ENCODE data around the gene PALM. TPM values are rescaled to one million over a fixed set of nuclear protein-coding genes. Genes with fewer than 3 reads are reported as not detected.

The PALM gene
- total RNA-seq, 1 experiment from 2014 or later, result 4.4 TPM

GRCh38 chr19:796692-797527, 88.2 kb downstream of the PALM start, which contains the start of gene PTBP1:
PTBP1 (plus strand) TSS chr19:797452; CDS start chr19:797498, 46 bp downstream.
- Histone ChIP-seq H3K27me3 (no peaks in the 10 kb centered on the region), H3K9me3 (replicated peaks) (no peaks in the 10 kb centered on the region), H3K27ac (peak within 1 kb of the TSS; percentile 77), H3K4me1 (peaks cover 7% of the 10 kb centered on the region; the same call in 1 of the 2 replicates), H3K36me3 (peaks cover 36% of the 10 kb centered on the region), H3K4me3 (peak within 1 kb of the TSS; percentile 99)
- peak; percentile 100 for DNase-seq

Other genes starting within 250 kb of the PALM start
- gene SHC2, start 247.9 kb upstream of the PALM start, total RNA-seq (2014; rRNA removed; shearing (Covaris generic)), result 0.12 and 0.23 TPM in 2 replicates
- gene MADCAM1, start 212.4 kb upstream of the PALM start, total RNA-seq (2014; rRNA removed; shearing (Covaris generic)), result 0.18 TPM in 1 of 2 replicates, not detected in the other
- 7.3 and 9.6 TPM in 2 replicates for gene TPGS1, start 201.4 kb upstream of the PALM start, total RNA-seq (2014; rRNA removed; shearing (Covaris generic))
- gene CDC34, start 177.2 kb upstream of the PALM start, total RNA-seq (2014; rRNA removed; shearing (Covaris generic)), result 76.2 and 92.3 TPM in 2 replicates
- gene GZMM, start 164.9 kb upstream of the PALM start, total RNA-seq (2014; rRNA removed; shearing (Covaris generic)), result not detected in 2 replicates
- 546 and 582 TPM in 2 replicates for gene BSG, start 136.3 kb upstream of the PALM start, total RNA-seq (2014; rRNA removed; shearing (Covaris generic))
- gene HCN2, start 119.1 kb upstream of the PALM start, total RNA-seq (2014; rRNA removed; shearing (Covaris generic)), result 0.14 and 0.30 TPM in 2 replicates
- gene POLRMT, start 75.4 kb upstream of the PALM start, total RNA-seq (2014; rRNA removed; shearing (Covaris generic)), result 27.0 and 29.6 TPM in 2 replicates
- not detected in 2 replicates for gene FGF22, start 69.1 kb upstream of the PALM start, total RNA-seq (2014; rRNA removed; shearing (Covaris generic))
- 37.6 and 38.8 TPM in 2 replicates for gene RNF126, start 45.7 kb upstream of the PALM start, total RNA-seq (2014; rRNA removed; shearing (Covaris generic))
- 6.5 and 8.0 TPM in 2 replicates for gene FSTL3, start 32.5 kb upstream of the PALM start, total RNA-seq (2014; rRNA removed; shearing (Covaris generic))
- not detected in 2 replicates for gene PRSS57, start 13.5 kb upstream of the PALM start, total RNA-seq (2014; rRNA removed; shearing (Covaris generic))
- 0.18 and 0.41 TPM in 2 replicates for gene MISP, start 42.2 kb downstream of the PALM start, total RNA-seq (2014; rRNA removed; shearing (Covaris generic))
- 232 TPM in 2 replicates for gene PTBP1, start 88.5 kb downstream of the PALM start, total RNA-seq (2014; rRNA removed; shearing (Covaris generic))
- not detected in 2 replicates for gene PLPPR3, start 113.0 kb downstream of the PALM start, total RNA-seq (2014; rRNA removed; shearing (Covaris generic))
- gene AZU1, start 118.9 kb downstream of the PALM start, total RNA-seq (2014; rRNA removed; shearing (Covaris generic)), result not detected in 2 replicates
- not detected in 2 replicates for gene PRTN3, start 132.1 kb downstream of the PALM start, total RNA-seq (2014; rRNA removed; shearing (Covaris generic))
- not detected in 2 replicates for gene ELANE, start 143.4 kb downstream of the PALM start, total RNA-seq (2014; rRNA removed; shearing (Covaris generic))
- gene CFD, start 150.7 kb downstream of the PALM start, total RNA-seq (2014; rRNA removed; shearing (Covaris generic)), result 0.08 and 0.18 TPM in 2 replicates
- 19.6 and 21.3 TPM in 2 replicates for gene MED16, start 184.3 kb downstream of the PALM start, total RNA-seq (2014; rRNA removed; shearing (Covaris generic))
- not detected in 2 replicates for gene RNU6-9, start 184.5 kb downstream of the PALM start, total RNA-seq (2014; rRNA removed; shearing (Covaris generic))
- 18.3 and 19.8 TPM in 2 replicates for gene R3HDM4, start 204.3 kb downstream of the PALM start, total RNA-seq (2014; rRNA removed; shearing (Covaris generic))
- gene KISS1R, start 208.4 kb downstream of the PALM start, total RNA-seq (2014; rRNA removed; shearing (Covaris generic)), result 0.08 TPM in 1 of 2 replicates, not detected in the other
- gene ARID3A, start 217.1 kb downstream of the PALM start, total RNA-seq (2014; rRNA removed; shearing (Covaris generic)), result 28.7 and 34.8 TPM in 2 replicates